NCI-H446 (cell line): Measurements from ENCODE around the gene CCAR1.
A peak's percentile ranks its signal among the peaks of the same experiment; 100 is the strongest.
"Not testable (repeated sequence)": the region's sequence is repeated elsewhere in the genome, so short reads cannot be mapped to it uniquely, and the experiment has no call there.

ENCODE experiments used
- DNase-seq, 2 experiments: peaks; one replicate each; lab custom pipeline; 2025; lab: John Stamatoyannopoulos, UW

Gene CCAR1

DNA sequence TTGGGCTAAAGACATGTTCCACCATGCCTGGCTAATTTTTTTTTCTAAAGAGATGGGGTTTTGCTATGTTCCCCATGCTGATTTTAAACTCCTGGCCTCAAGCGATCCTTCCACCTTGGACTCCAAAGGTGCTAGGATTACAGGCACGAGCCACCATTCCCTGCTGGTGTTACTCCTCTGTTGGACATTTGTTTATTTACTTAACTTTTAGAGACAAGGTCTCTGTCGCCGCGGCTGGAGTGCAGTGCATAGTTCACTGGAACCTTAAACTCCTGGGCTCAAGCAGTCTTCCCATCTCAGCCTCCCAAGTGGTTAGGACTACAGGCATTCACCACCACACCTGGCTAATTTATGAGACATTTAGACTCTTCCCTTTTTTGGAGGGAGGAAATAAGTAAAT lies 38.9 kb downstream of the CCAR1 start:
- DNase-seq: no peak

DNA sequence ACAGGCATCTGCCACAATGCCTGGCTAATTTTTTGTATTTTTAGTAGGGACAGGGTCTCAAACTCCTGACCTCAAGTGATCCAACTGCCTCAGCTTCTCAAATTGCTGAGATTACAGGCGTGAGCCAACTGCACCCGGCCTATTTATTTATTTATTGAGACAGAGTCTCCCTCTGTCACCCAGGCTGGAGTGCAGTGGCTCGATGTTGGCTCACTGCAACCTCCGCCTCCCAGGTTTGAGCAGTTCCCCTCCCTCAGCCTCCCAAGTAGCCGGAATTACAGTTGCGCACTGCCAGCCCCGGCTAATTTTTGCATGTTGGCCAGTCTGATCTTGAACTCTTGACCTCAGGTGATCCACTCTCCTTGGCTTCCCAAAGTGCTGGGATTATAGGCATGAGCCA lies 46.4 kb downstream of the CCAR1 start:
- not testable (repeated sequence) for DNase-seq

DNA sequence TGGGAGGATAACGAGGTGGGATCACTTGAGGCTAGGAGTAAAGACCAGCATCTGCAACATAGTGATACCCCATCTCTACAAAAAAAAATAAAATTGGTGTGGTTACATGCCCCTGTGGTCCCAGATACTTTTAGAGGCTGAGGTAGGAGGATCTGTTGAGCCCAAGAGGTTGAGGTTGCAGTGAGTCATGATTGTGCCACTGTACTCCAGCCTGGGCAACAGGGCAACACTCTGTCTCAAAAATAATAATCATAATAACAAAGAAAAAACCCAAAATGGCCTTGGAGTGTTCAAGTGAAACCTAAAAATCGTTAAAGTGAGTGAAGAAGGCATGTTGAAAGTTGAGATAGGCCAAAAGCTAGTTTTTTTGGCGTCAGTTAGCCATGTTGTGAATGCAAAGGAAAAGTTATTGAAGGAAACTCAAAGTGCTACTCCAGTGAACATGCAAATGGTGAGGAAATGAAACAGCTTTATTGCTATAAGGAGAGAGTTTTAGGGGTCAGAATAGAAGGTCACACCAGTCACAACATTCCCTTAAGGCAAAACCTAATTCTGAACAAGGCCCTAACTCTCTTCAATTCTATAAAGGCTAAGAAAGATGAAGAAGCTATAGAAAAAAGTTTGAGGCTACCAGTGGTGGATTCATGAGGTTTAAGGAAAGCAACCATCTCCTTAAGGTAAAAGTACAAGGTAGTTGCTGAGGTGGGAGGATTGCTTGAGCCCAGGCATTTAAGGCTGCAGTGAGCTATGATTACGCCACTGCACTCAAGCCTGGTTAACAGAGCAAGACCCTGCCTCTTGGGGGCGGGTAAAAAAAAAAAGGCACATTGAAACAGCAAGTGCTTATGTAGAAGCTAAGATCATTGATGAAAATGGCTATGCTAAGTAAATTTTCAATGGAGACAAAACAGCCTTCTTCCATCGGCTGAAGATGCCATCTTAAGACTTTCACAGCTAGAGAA lies 60.9 kb downstream of the CCAR1 start:
- DNase-seq: no peak

DNA sequence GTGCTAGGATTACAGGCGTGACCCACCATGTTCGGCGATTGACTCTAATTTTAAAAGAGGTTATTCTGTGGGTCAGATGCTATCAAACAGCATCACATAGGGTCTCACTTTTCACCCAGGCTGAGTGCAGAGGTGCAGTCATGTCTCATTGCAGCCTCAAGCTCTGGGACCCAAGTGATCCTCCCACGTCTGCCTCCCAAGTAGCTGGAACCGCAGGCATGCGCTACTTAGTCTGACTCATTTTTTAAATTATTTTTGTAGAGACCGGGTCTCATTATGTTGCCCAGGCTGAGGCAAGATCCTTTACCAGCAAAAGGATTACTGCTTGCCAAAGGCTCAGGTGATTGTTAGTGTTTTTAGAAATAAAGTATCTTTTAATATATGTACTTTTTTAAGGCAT lies 63.4 kb downstream of the CCAR1 start:
- no peak for DNase-seq

DNA sequence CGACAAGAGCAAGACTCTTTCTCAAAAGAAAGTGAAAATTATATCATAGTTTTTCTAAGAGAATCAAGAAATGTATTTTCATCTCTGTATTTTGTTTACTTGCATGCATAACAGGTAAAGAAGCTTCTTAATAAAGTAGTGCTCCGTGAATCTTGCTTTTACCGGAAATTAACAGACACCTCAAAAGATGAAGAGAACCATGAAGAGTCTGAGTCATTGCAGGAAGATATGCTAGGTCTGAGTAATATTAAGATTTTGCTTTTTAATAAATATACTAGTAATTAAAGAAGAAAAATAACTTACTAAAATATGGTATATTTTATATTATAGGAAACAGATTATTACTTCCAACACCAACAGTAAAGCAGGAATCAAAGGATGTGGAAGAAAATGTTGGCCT lies 66.8 kb downstream of the CCAR1 start:
- DNase-seq: no peak

- DNase-seq: no peak
Observed at GRCh38 chr10:68790476-68790875, 69.4 kb downstream of the CCAR1 start.

GRCh38 chr10:68792115-68792514 lies 71.1 kb downstream of the CCAR1 start:
- no peak for DNase-seq

- no peak for DNase-seq
Observed at GRCh38 chr10:68795886-68796532, 75.0 kb downstream of the CCAR1 start.

GRCh38 chr10:68796605-68797004 lies 75.6 kb downstream of the CCAR1 start:
- DNase-seq: no peak

- DNase-seq: no peak
Observed at GRCh38 chr10:68800211-68800610, 79.2 kb downstream of the CCAR1 start.

DNA sequence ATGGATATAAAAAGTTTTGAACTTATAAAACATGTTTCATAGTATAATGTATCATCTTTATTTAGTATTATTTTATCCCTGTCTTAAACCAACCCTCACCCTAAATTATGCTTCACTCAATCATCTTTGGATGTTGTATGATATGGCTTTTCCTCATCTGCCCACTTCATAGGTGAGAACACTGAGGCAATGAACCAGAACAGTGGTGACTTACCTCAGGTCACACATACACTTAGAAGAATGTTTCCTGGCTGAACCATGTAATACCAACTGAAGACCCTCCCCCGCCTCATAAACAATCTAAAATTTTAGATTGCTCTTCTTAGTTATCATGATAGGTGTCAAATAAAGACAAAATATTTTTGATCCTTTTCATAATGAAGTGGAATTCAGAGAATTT lies 83.7 kb downstream of the CCAR1 start:
- DNase-seq: no peak

DNA sequence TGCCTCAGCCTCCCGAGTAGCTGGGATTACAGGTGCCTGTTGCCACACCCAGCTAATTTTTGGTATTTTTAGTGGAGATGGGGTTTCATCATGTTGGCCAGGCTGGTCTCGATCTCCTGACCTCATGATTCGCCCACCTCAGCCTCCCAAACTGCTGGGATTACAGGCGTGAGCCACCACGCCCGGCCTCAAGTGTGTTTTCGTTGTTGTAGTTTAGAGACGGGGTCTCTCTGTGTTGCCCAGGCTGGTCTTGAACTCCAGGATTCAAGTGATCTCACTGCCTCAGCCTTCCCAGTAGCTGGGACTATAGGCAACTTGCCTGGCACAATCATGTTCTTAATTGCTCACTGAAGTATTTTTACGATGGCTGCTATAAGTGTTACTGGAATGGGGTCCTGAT lies 89.8 kb downstream of the CCAR1 start:
- DNase-seq: not testable (repeated sequence)

DNA sequence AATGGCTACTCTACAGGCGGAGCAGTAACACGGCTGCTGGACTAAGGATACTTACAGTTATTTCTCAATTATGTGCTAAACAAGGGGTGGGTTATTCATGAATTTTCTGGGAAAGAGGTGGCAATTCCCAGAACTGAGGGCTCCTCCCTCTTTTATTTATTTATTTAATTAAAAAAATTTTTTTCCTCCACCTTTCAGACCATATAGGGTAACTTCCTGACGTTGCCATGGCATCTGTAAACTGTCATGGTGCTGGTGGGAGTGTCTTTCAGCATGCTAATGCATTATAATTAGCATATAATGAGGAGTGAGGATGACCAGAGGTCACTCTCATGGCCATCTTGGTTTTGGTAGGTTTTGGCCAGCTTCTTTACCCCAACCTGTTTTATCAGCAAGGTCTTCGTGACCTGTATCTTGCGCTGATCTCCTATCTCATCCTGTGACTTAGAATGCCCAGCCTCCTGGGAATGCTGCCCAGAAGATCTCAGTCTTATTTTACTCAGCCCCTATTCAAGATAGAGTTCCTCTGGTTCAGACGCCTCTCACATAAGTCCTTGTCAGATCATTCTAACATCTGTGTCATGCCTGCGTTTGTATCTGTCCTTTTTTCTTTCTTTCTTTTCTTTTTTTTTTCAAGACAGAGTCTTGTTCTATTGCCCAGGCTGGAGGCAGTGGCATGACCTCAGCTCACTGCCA lies 90.4 kb downstream of the CCAR1 start:
- no peak for DNase-seq

- DNase-seq: no peak
Observed at GRCh38 chr10:68812420-68812819, 91.4 kb downstream of the CCAR1 start.

DNA sequence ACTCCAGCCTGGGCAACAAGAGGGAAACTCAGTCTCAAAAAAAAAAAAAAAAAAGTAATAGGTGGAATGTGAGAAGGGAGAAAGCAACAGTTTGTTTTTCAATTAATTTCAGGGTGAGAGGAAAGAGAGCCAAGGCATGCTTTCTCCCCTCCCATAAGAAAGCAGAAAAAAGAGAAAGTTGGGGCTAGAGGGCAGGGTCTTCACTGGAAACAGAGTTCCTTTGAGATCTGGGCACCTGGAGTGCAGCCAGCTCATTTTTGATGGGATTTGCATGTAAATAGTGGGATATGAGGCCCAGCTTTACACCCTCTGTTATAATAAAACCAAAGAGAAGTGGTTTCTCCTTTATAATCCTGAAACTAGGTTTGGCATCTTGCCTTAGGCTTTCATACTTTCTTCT lies 92.5 kb downstream of the CCAR1 start:
- no peak for DNase-seq

- no peak for DNase-seq
Observed at GRCh38 chr10:68816796-68817412, 95.9 kb downstream of the CCAR1 start.

GRCh38 chr10:68820359-68820758 lies 99.3 kb downstream of the CCAR1 start:
- not testable (repeated sequence) for DNase-seq

DNA sequence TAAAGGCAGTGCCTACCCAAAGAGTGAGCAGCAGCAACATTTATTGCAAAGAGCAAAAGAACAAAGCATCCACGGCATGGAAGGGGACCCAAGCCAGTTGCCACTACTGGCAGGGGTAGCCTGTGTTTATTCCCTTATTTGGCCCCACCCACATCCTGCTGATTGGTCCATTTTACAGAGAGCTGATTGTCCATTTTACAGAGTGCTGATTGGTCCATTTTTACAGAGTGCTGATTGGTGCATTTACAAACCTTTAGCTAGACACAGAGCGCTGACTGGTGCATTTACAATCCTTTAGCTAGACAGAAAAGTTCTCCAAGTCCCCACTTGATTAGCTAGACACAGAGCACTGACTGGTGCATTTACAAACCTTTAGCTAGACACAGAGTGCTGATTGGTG lies 101.6 kb downstream of the CCAR1 start:
- DNase-seq: not testable (repeated sequence)

DNA sequence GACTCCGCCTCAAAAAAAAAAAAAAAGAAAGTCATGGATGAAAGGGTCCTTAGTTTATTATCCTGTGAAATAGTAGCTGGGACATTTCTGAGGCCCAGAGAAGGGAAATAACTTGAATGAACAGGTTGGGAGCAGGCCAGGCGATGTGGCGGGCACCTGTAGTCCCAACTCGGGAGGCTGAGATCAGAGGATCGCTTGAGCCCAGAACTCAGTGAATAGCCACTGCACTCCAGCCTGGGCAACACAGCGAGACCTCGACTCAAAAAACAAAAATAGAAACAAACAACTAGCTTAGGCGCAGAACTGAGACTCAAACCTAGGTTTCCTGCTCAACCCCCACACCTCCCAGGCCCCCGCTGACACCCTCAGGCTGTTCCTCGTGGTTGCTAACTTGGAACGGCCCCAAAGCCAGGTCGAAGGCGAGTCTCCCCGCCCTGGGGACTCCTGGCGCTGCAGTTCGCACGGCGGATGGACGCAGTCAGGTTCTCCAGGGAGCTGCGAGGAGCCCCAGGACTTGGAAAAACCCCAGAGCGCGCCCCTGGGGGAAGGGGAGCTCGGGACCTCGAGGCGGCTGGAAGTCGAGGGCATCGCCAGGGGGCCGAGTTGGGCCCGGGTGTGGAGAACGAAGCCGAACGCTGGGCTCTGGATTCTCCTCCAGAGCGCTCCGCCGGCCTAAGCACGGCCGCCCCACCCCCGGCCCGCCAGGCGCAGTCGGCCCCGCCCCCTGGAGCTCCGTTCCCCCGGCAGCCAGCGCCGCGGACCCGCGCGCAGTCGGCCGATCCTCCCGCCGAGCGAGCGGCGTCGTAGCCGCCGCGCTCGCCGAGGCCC lies 105.9 kb downstream of the CCAR1 start, which contains the start of gene STOX1:
TSS of gene STOX1 (plus strand) at position 768 of the 828 bp plus-strand sequence. CDS start 93 bp downstream, outside the sequence.
- peak; percentile 1 to 63 for DNase-seq

- not testable (repeated sequence) for DNase-seq
Observed at GRCh38 chr10:68827592-68827959, 106.5 kb downstream of the CCAR1 start.

DNA sequence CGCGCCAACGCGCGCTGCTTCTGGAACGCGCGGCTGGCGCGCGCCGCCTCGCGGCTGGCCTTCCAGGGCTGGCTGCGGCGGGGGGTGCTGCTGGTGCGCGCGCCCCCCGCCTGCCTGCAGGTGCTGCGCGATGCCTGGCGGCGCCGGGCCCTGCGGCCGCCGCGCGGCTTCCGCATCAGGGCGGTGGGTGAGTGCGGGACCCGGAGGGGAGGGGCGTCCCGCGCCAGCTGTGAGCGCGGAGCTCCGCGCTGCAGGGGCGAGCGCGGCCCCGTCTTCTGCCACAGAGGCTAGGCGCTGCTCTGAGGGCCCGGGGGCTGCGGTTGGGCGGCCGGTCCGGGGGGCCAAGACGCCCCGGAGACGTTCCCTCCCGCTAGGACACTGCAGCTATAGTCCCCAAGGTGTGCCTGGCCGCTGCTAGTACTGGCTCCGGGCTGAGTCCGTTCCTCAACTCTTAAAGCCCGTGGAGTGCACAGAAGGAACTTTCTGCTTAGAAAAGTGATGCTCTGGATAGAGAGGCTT lies 107.1 kb downstream of the CCAR1 start:
- not testable (repeated sequence) for DNase-seq
